ENCODE data around the gene IFI6. TPM values are rescaled to one million over a fixed set of nuclear protein-coding genes. Genes with fewer than 3 reads are reported as not detected.

The IFI6 gene
- total RNA-seq, 1 experiment from 2014 or later, result 4.3 TPM

GRCh38 chr1:27686223-27686990 lies 14.4 kb upstream of the IFI6 start:
- Histone ChIP-seq H3K56ac (ENCODE audit: insufficient read length, low read depth, low read length) (no peak overlapping the region), H3K18ac (ENCODE audit: insufficient read length, low read depth, low read length) (no peak overlapping the region), H2BK12ac (ENCODE audit: insufficient read length, low read depth, low read length) (no peak overlapping the region), H3K79me1 (ENCODE audit: insufficient read depth, low read depth, low read length, poor library complexity, severe bottlenecking) (no peaks in the 10 kb centered on the region), H3K14ac (ENCODE audit: insufficient read depth, low read length) (no peak overlapping the region), H3K4me2 (ENCODE audit: insufficient read depth, insufficient read length, low read length) (no peak overlapping the region), H3K4ac (ENCODE audit: low read depth, low read length) (no peak overlapping the region), H4K8ac (replicated peaks; ENCODE audit: insufficient read length, low read depth, low read length) (no peak overlapping the region), H3K27ac (ENCODE audit: insufficient read length, low read depth, low read length) (no peak overlapping the region), H3K9ac (ENCODE audit: extremely low read depth, insufficient read length, low read length) (no peak overlapping the region), H4K91ac (ENCODE audit: insufficient read length, low read depth, low read length) (no peak overlapping the region), H2BK20ac (ENCODE audit: low read depth, low read length, poor library complexity, severe bottlenecking) (no peak overlapping the region), H3K79me2 (ENCODE audit: insufficient read depth, low read length) (no peaks in the 10 kb centered on the region), H2BK15ac (ENCODE audit: low read depth, low read length) (no peak overlapping the region), H2BK120ac (ENCODE audit: low read depth, low read length, poor library complexity, severe bottlenecking) (no peak overlapping the region), H4K5ac (ENCODE audit: insufficient read length, low read depth, low read length) (no peak overlapping the region), H2BK5ac (ENCODE audit: insufficient read length, low read length) (no peak overlapping the region), H3T11ph (ENCODE audit: low read length) (no peak overlapping the region), H3K9me3 (ENCODE audit: control insufficient read depth, low read depth, low read length) (no peaks in the 10 kb centered on the region), H3K23me2 (ENCODE audit: insufficient read length, low read depth, low read length, poor library complexity, severe bottlenecking) (no peaks in the 10 kb centered on the region), H3K23ac (ENCODE audit: insufficient read length, low read depth, low read length) (no peak overlapping the region), H3K27me3 (ENCODE audit: insufficient read depth, low read length) (no peaks in the 10 kb centered on the region), H2AFZ (ENCODE audit: low read length) (no peak overlapping the region), H3K4me1 (ENCODE audit: insufficient read depth, low read length) (peaks cover 2% of the 10 kb centered on the region; the same call in 1 of the 2 replicates), H2AK5ac (ENCODE audit: insufficient read length, low read length) (no peak overlapping the region), H4K20me1 (ENCODE audit: control insufficient read depth, insufficient read depth, insufficient read length) (no peaks in the 10 kb centered on the region)
- peaks cover 13 to 24% of the 10 kb centered on the region in 2 experiments for H3K9me3 Mint-ChIP-seq
- H3K36me3 Mint-ChIP-seq (ENCODE audit: insufficient read depth in 1 of 3, low read depth in 3 of 3), result peaks cover 4 to 6% (median 4%) of the 10 kb centered on the region in 3 experiments
- no peak overlapping the region for H3K4me3 Mint-ChIP-seq
- WGBS (ENCODE audit: extremely low coverage, insufficient read length, low lambda C conversion rate), result no CpG with 5 or more reads among the region's 21 CpGs
- peaks cover 33 to 34% of the 10 kb centered on the region in 2 experiments for H3K4me1 Mint-ChIP-seq
- TF ChIP-seq CTCF (conservative IDR thresholded peaks at IDR 0.05), result no peak
- DNase-seq, result no peak
- peaks cover 10% of the 10 kb centered on the region for H3K27me3 Mint-ChIP-seq (ENCODE audit: low read depth)
- no peak overlapping the region for H3K27ac Mint-ChIP-seq

Data from H9 (cell line).